ENCODE results near the gene CNR1. TPM values are rescaled to one million over a fixed set of nuclear protein-coding genes. Genes with fewer than 3 reads are reported as not detected.

Gene CNR1
- total RNA-seq, 2 donors from 2014 or later: 12.2 to 14.5 TPM

GRCh38 chr6:88142297-88142668, 23.9 kb downstream of the CNR1 start:
- H3K4me1 Mint-ChIP-seq: peaks cover 16% of the 10 kb centered on the region
- Histone ChIP-seq H3K27ac (ENCODE audit: low read depth, low read length) (no peak overlapping the region), H3K4me3 (ENCODE audit: low read length) (no peak overlapping the region), H3K9ac (ENCODE audit: extremely low read depth, low read length, poor library complexity, severe bottlenecking) (no peak overlapping the region), H3K4me1 (ENCODE audit: control insufficient read depth, insufficient read depth, low read length) (no peaks in the 10 kb centered on the region), H3K9me3 (ENCODE audit: control insufficient read depth, low read length) (no peaks in the 10 kb centered on the region), H3K27me3 (ENCODE audit: control insufficient read depth, insufficient read depth, low read length, poor library complexity, severe bottlenecking) (no peaks in the 10 kb centered on the region), H3K36me3 (ENCODE audit: control insufficient read depth, insufficient read depth, low read length) (no peaks in the 10 kb centered on the region)
- no peaks in the 10 kb centered on the region for H3K27me3 Mint-ChIP-seq (ENCODE audit: insufficient read depth)
- H3K4me3 Mint-ChIP-seq: no peak overlapping the region
- H3K36me3 Mint-ChIP-seq (ENCODE audit: low read depth): peaks cover 17% of the 10 kb centered on the region
- WGBS, 2 experiments (ENCODE audit: insufficient coverage in 1 of 2, insufficient read length in 1 of 2): 89 to 92% methylated on average over 3 of the region's 3 CpGs
- no peak for TF ChIP-seq CTCF (conservative IDR thresholded peaks at IDR 0.05)
- no peak overlapping the region for H3K27ac Mint-ChIP-seq
- no peak for DNase-seq
- H3K9me3 Mint-ChIP-seq: no peaks in the 10 kb centered on the region

- H3K4me1 Mint-ChIP-seq: peaks cover 16% of the 10 kb centered on the region
- Histone ChIP-seq H3K27me3 (ENCODE audit: control insufficient read depth, insufficient read depth, low read length, poor library complexity, severe bottlenecking) (no peaks in the 10 kb centered on the region), H3K9ac (ENCODE audit: extremely low read depth, low read length, poor library complexity, severe bottlenecking) (no peak overlapping the region), H3K9me3 (ENCODE audit: control insufficient read depth, low read length) (no peaks in the 10 kb centered on the region), H3K27ac (ENCODE audit: low read depth, low read length) (no peak overlapping the region), H3K4me1 (ENCODE audit: control insufficient read depth, insufficient read depth, low read length) (no peaks in the 10 kb centered on the region), H3K4me3 (ENCODE audit: low read length) (no peak overlapping the region), H3K36me3 (ENCODE audit: control insufficient read depth, insufficient read depth, low read length) (no peaks in the 10 kb centered on the region)
- no peak overlapping the region for H3K27ac Mint-ChIP-seq
- no peak for TF ChIP-seq CTCF (conservative IDR thresholded peaks at IDR 0.05)
- no peaks in the 10 kb centered on the region for H3K27me3 Mint-ChIP-seq (ENCODE audit: insufficient read depth)
- no peak overlapping the region for H3K4me3 Mint-ChIP-seq
- no peak for DNase-seq
- peaks cover 17% of the 10 kb centered on the region for H3K36me3 Mint-ChIP-seq (ENCODE audit: low read depth)
- 91 to 99% methylated on average over 9 of the region's 9 CpGs for WGBS, 2 experiments (ENCODE audit: insufficient coverage in 1 of 2, insufficient read length in 1 of 2)
- H3K9me3 Mint-ChIP-seq: no peaks in the 10 kb centered on the region
These were observed 24.4 kb downstream of the CNR1 start for GRCh38 chr6:88141561-88142296.

- Mint-ChIP-seq H3K9me3 (no peaks in the 10 kb centered on the region), H3K4me1 (peaks cover 23% of the 10 kb centered on the region), H3K27me3 (ENCODE audit: insufficient read depth) (no peaks in the 10 kb centered on the region), H3K4me3 (no peak overlapping the region), H3K36me3 (ENCODE audit: low read depth) (no peaks in the 10 kb centered on the region), H3K27ac (no peak overlapping the region)
- no peak overlapping the region for H3K4me3 ChIP-seq (ENCODE audit: low read length)
- H3K4me1 ChIP-seq (ENCODE audit: control insufficient read depth, insufficient read depth, low read length): no peaks in the 10 kb centered on the region
- H3K36me3 ChIP-seq (ENCODE audit: control insufficient read depth, insufficient read depth, low read length): no peaks in the 10 kb centered on the region
- WGBS, 2 experiments (ENCODE audit: insufficient coverage in 1 of 2, insufficient read length in 1 of 2): 83% methylated on average over 1 of the region's 1 CpG; no CpG with 5 or more reads in 1 of the 2 experiments
- no peak overlapping the region for H3K9ac ChIP-seq (ENCODE audit: extremely low read depth, low read length, poor library complexity, severe bottlenecking)
- no peaks in the 10 kb centered on the region for H3K27me3 ChIP-seq (ENCODE audit: control insufficient read depth, insufficient read depth, low read length, poor library complexity, severe bottlenecking)
- no peaks in the 10 kb centered on the region for H3K9me3 ChIP-seq (ENCODE audit: control insufficient read depth, low read length)
- DNase-seq: no peak
- TF ChIP-seq CTCF (conservative IDR thresholded peaks at IDR 0.05): no peak
- H3K27ac ChIP-seq (ENCODE audit: low read depth, low read length): no peak overlapping the region
These were observed 28.2 kb downstream of the CNR1 start for GRCh38 chr6:88137915-88138314.
